Neuronal stem cell (in vitro differentiated cells): Measurements from ENCODE around the gene PTGR3. TPM values are rescaled to one million over a fixed set of nuclear protein-coding genes. Genes with fewer than 3 reads are reported as not detected.
A peak's percentile ranks its signal among the peaks of the same experiment; 100 is the strongest.

ENCODE experiments used
- DNase-seq: peaks from one replicate; pipeline ENCODE4 v3.0.0-alpha.2; 2013; ENCODE audit warnings: low spot score
- H2AFZ ChIP-seq: one replicate; pipeline ENCODE4 v1.6.1; 2013; ENCODE audit warnings: mild to moderate bottlenecking, low read length, inconsistent platforms
- H2AK5ac ChIP-seq: 2 replicates; pipeline ENCODE4 v1.6.1; 2013; ENCODE audit warnings: low read depth, mild to moderate bottlenecking, inconsistent platforms, low read length, moderate library complexity, mixed read lengths
- H2BK120ac ChIP-seq: 2 replicates; pipeline ENCODE4 v1.6.1; 2013; ENCODE audit warnings: low read depth, mild to moderate bottlenecking, inconsistent platforms, low read length, moderate library complexity, mixed read lengths
- H2BK12ac ChIP-seq: one replicate; pipeline ENCODE4 v1.6.1; 2013; ENCODE audit warnings: low read length, inconsistent platforms
- H2BK15ac ChIP-seq: 2 replicates; pipeline ENCODE4 v1.6.1; 2013; ENCODE audit warnings: mild to moderate bottlenecking, low read length, inconsistent platforms, mixed read lengths
- H2BK5ac ChIP-seq: one replicate; pipeline ENCODE4 v1.6.1; 2013; ENCODE audit warnings: inconsistent platforms, mild to moderate bottlenecking, low read length, moderate library complexity
- H3K14ac ChIP-seq: one replicate; pipeline ENCODE4 v1.6.1; 2013; ENCODE audit warnings: low read length, inconsistent platforms
- H3K18ac ChIP-seq: 2 replicates; pipeline ENCODE4 v1.6.1; 2013; ENCODE audit warnings: low read length, inconsistent platforms
- H3K23ac ChIP-seq: 2 replicates; pipeline ENCODE4 v1.6.1; 2013; ENCODE audit warnings: low read depth, mild to moderate bottlenecking, mixed read lengths, low read length, inconsistent platforms; ENCODE audit not compliant: poor library complexity
- H3K27ac ChIP-seq: replicated peaks from 3 replicates; pipeline ENCODE4 v1.5.1; 2013; ENCODE audit warnings: low read length, inconsistent platforms
- H3K27me3 ChIP-seq, 3 experiments: 2 replicates each; pipeline ENCODE4 v1.6.1; 2013; ENCODE audit warnings: low read length in 3 of 3, mild to moderate bottlenecking in 2 of 3, inconsistent platforms in 1 of 3, low read depth in 1 of 3, mixed read lengths in 1 of 3, moderate library complexity in 1 of 3; ENCODE audit not compliant: control insufficient read depth in 3 of 3, insufficient read depth in 3 of 3
- H3K36me3 ChIP-seq, 2 donors: replicated peaks in 1 of 2; 2 replicates each; pipeline ENCODE4 v1.6.1; 2013; ENCODE audit warnings: low read length in 2 of 2; ENCODE audit not compliant: control insufficient read depth in 2 of 2, insufficient read depth in 2 of 2
- H3K4ac ChIP-seq: 2 replicates; pipeline ENCODE4 v1.6.1; 2013; ENCODE audit warnings: inconsistent platforms, mild to moderate bottlenecking, low read length, moderate library complexity
- H3K4me1 ChIP-seq, 2 donors: 1 replicate in 1 of 2; 2 replicates in 1 of 2; pipeline ENCODE4 v1.6.1; 2013; ENCODE audit warnings: low read length in 2 of 2, low read depth in 1 of 2; ENCODE audit not compliant: control insufficient read depth in 2 of 2, insufficient read depth in 1 of 2
- H3K4me2 ChIP-seq: one replicate; pipeline ENCODE4 v1.6.1; 2013; ENCODE audit warnings: mild to moderate bottlenecking, low read length, inconsistent platforms; ENCODE audit not compliant: insufficient read depth, poor library complexity, severe bottlenecking
- H3K4me3 ChIP-seq, 2 donors: 2 replicates each; pipeline ENCODE4 v1.5.1; 2013; ENCODE audit warnings: low read length in 2 of 2, mild to moderate bottlenecking in 2 of 2, inconsistent platforms in 1 of 2, moderate library complexity in 1 of 2
- H3K79me1 ChIP-seq: one replicate; pipeline ENCODE4 v1.6.1; 2013; ENCODE audit warnings: low read depth, mild to moderate bottlenecking, inconsistent platforms, low read length, moderate library complexity
- H3K9ac ChIP-seq: one replicate; pipeline ENCODE4 v1.6.1; 2013; ENCODE audit warnings: mild to moderate bottlenecking, low read depth, low read length, inconsistent platforms; ENCODE audit not compliant: poor library complexity
- H3K9me3 ChIP-seq, 2 donors: replicated peaks in 1 of 2; 2 replicates each; pipeline versions ENCODE3 to v1.6.1; 2013; ENCODE audit warnings: low read length in 2 of 2, mild to moderate bottlenecking in 2 of 2, inconsistent platforms in 1 of 2, low read depth in 1 of 2, mixed read lengths in 1 of 2, moderate library complexity in 1 of 2; ENCODE audit not compliant: control insufficient read depth in 2 of 2, insufficient read depth in 1 of 2
- H4K8ac ChIP-seq: one replicate; pipeline ENCODE4 v1.6.1; 2013; ENCODE audit warnings: low read depth, mild to moderate bottlenecking, inconsistent platforms, low read length, moderate library complexity
- H4K91ac ChIP-seq: one replicate; pipeline ENCODE4 v1.6.1; 2013; ENCODE audit warnings: low read length, low read depth, mild to moderate bottlenecking, inconsistent platforms; ENCODE audit not compliant: poor library complexity
- WGBS, 2 donors: extraction: QIAGEN DNeasy Blood & Tissue Kit; methylation state at CpG; one replicate each; pipeline ENCODE4 v1.1.7; 2013; ENCODE audit warnings: missing lambda C conversion rate in 2 of 2, mixed read lengths in 1 of 2; ENCODE audit not compliant: insufficient read length in 2 of 2, insufficient replicate concordance in 1 of 2; ENCODE audit errors: extremely low coverage in 2 of 2; 5-methylcytosine and 5-hydroxymethylcytosine counted together
- polyA plus RNA-seq, 2 experiments: library from polyadenylated mRNA; stranded (reverse); fragments of 200-250 nt; gene quantifications; one replicate each; pipeline ENCODE4 v1.2.3, GENCODE V29; 2013

PTGR3 gene
- 7.2 TPM for polyA plus RNA-seq (2013, experiment 1 of 2)
- polyA plus RNA-seq (2013, experiment 2 of 2), result 7.1 TPM

GRCh38 chr18:75209129-75209950 lies at the start of gene PTGR3:
Gene PTGR3, minus strand, starts transcription at chr18:75209139. Its CDS starts 81 bp downstream, at chr18:75209058.
- Histone ChIP-seq H3K23ac (peak within 1 kb of the TSS; percentile 71), H2BK5ac (peak within 1 kb of the TSS; percentile 90), H3K4me2 (peak within 1 kb of the TSS; percentile 95), H3K27me3 (peaks cover 0 to 63% (median 21%) of the 10 kb centered on the region in 3 experiments), H3K4me3 (peak within 1 kb of the TSS; percentile 77 to 95), H3K4ac (no peak within 1 kb of the TSS), H2AK5ac (peak within 1 kb of the TSS; percentile 71), H4K8ac (no peak within 1 kb of the TSS), H3K27ac (peak within 1 kb of the TSS; percentile 73), H2AFZ (peak within 1 kb of the TSS; percentile 89), H3K79me1 (peaks cover 4% of the 10 kb centered on the region), H2BK120ac (no peak within 1 kb of the TSS), H3K9me3 (no peaks in the 10 kb centered on the region), H2BK12ac (peak within 1 kb of the TSS; percentile 84), H3K36me3 (no peaks in the 10 kb centered on the region), H3K4me1 (peaks cover 11 to 25% of the 10 kb centered on the region in 2 donors), H4K91ac (no peak within 1 kb of the TSS), H3K18ac (peak within 1 kb of the TSS; percentile 98), H2BK15ac (no peak within 1 kb of the TSS), H3K14ac (no peak within 1 kb of the TSS), H3K9ac (peak within 1 kb of the TSS; percentile 93)
- no CpG with 5 or more reads among the region's 88 CpGs for WGBS, 2 donors
- peak; percentile 68 for DNase-seq

- no CpG with 5 or more reads among the region's 14 CpGs for WGBS, 2 donors
- H2BK5ac ChIP-seq, result no peak overlapping the region
- H3K4me3 ChIP-seq, result no peak overlapping the region
- H3K79me1 ChIP-seq, result no peaks in the 10 kb centered on the region
- H2AFZ ChIP-seq, result no peak overlapping the region
- H4K91ac ChIP-seq, result no peak overlapping the region
- no peaks in the 10 kb centered on the region for H3K27me3 ChIP-seq
- no peak overlapping the region for H2BK120ac ChIP-seq
- no peak overlapping the region for H2BK15ac ChIP-seq
- no peak overlapping the region for H3K18ac ChIP-seq
- DNase-seq, result no peak
- H3K4me1 ChIP-seq, result no peaks in the 10 kb centered on the region
- H3K4me2 ChIP-seq, result no peak overlapping the region
- H3K4ac ChIP-seq, result no peak overlapping the region
- H3K36me3 ChIP-seq, result no peaks in the 10 kb centered on the region
- H3K9me3 ChIP-seq, result no peaks in the 10 kb centered on the region
- no peak overlapping the region for H3K9ac ChIP-seq
- no peak overlapping the region for H3K23ac ChIP-seq
- H2BK12ac ChIP-seq, result no peak overlapping the region
- H3K27ac ChIP-seq, result no peak overlapping the region
- peak overlapping the region; percentile 46 for H2AK5ac ChIP-seq
- H4K8ac ChIP-seq, result no peak overlapping the region
- H3K14ac ChIP-seq, result no peak overlapping the region
Measured at GRCh38 chr18:75257605-75258004, 48.7 kb upstream of the PTGR3 start.

- no peak overlapping the region for H3K4me3 ChIP-seq
- no peak overlapping the region for H2AK5ac ChIP-seq
- no peak overlapping the region for H4K8ac ChIP-seq
- H3K9ac ChIP-seq, result no peak overlapping the region
- H3K9me3 ChIP-seq, result no peaks in the 10 kb centered on the region
- no peak overlapping the region for H3K4me2 ChIP-seq
- H3K23ac ChIP-seq, result no peak overlapping the region
- no peaks in the 10 kb centered on the region for H3K27me3 ChIP-seq
- no peak for DNase-seq
- H3K36me3 ChIP-seq, result no peaks in the 10 kb centered on the region
- no peak overlapping the region for H2BK120ac ChIP-seq
- H3K4me1 ChIP-seq, result no peaks in the 10 kb centered on the region
- no peak overlapping the region for H2BK12ac ChIP-seq
- no peak overlapping the region for H4K91ac ChIP-seq
- H2AFZ ChIP-seq, result no peak overlapping the region
- H2BK5ac ChIP-seq, result no peak overlapping the region
- H3K4ac ChIP-seq, result no peak overlapping the region
- no peak overlapping the region for H3K27ac ChIP-seq
- no peak overlapping the region for H3K18ac ChIP-seq
- H3K79me1 ChIP-seq, result no peaks in the 10 kb centered on the region
- no peak overlapping the region for H2BK15ac ChIP-seq
- no peak overlapping the region for H3K14ac ChIP-seq
Measured at GRCh38 chr18:75256376-75256775, 47.4 kb upstream of the PTGR3 start.

GRCh38 chr18:75255094-75255493 lies 46.2 kb upstream of the PTGR3 start:
- Histone ChIP-seq H3K9me3 (no peaks in the 10 kb centered on the region), H4K8ac (no peak overlapping the region), H3K79me1 (no peaks in the 10 kb centered on the region), H2BK12ac (no peak overlapping the region), H3K27ac (no peak overlapping the region), H2BK120ac (no peak overlapping the region), H2AFZ (no peak overlapping the region), H2AK5ac (no peak overlapping the region), H2BK15ac (no peak overlapping the region), H3K4me3 (no peak overlapping the region), H3K23ac (no peak overlapping the region), H2BK5ac (no peak overlapping the region), H3K36me3 (no peaks in the 10 kb centered on the region), H3K27me3 (no peaks in the 10 kb centered on the region), H3K4me2 (no peak overlapping the region), H3K4ac (no peak overlapping the region), H3K14ac (no peak overlapping the region), H3K9ac (no peak overlapping the region), H4K91ac (no peak overlapping the region), H3K18ac (no peak overlapping the region), H3K4me1 (no peaks in the 10 kb centered on the region)
- no peak for DNase-seq
- no CpG with 5 or more reads among the region's 3 CpGs for WGBS, 2 donors
